ENCODE data around the gene DPH6. TPM values are rescaled to one million over a fixed set of nuclear protein-coding genes. Genes with fewer than 3 reads are reported as not detected.
"Not testable (repeated sequence)": the region's sequence is repeated elsewhere in the genome, so short reads cannot be mapped to it uniquely, and the experiment has no call there.

The DPH6 gene
- total RNA-seq (10 to 100 TPM; 10.5 to 15.1 (median 12.7) TPM), polyA plus RNA-seq (1 to 10 TPM; 2.6 to 6.3 TPM)

GRCh38 chr15:35545824-35546510 is at the start of gene DPH6:
Gene DPH6, minus strand, starts transcription at chr15:35546165. Its CDS starts 24 bp downstream, at chr15:35546141.
- Histone ChIP-seq H3K4me3 (peak within 1 kb of the TSS; percentile 68 to 78 (median 71)), H3K9me3 (no peaks in the 10 kb centered on the region), H3K27me3 (no peaks in the 10 kb centered on the region), H3K27ac (peak within 1 kb of the TSS; percentile 97 to 100 (median 99)), H3K36me3 (no peaks in the 10 kb centered on the region), H3K4me1 (peaks cover 4 to 20% (median 10%) of the 10 kb centered on the region in 3 donors)
- 0 to 1% methylated on average over 64 to 66 of the region's 66 CpGs for WGBS, 2 donors
- FAIRE-seq (no peak), ATAC-seq (peak; percentile 91 to 95 (median 91)), DNase-seq (peak; percentile 78 to 91 (median 81))
- TF ChIP-seq CTCF (IDR thresholded peaks at IDR 0.05), result no peak
- intact Hi-C loops (cut with DNase I), result no loop called here

GRCh38 chr15:35595656-35596055 is 49.7 kb upstream of the DPH6 start:
- DNase-seq (no peak), ATAC-seq (no peak), FAIRE-seq (no peak)
- intact Hi-C loops (cut with DNase I), result no loop called here
- no peaks in the 10 kb centered on the region for H3K27me3 ChIP-seq
- H3K4me3 ChIP-seq, result no peak overlapping the region
- no peaks in the 10 kb centered on the region for H3K36me3 ChIP-seq
- no peaks in the 10 kb centered on the region for H3K4me1 ChIP-seq
- no peaks in the 10 kb centered on the region for H3K9me3 ChIP-seq
- TF ChIP-seq CTCF (IDR thresholded peaks at IDR 0.05), result no peak
- 47 to 97% methylated on average over 1 of the region's 1 CpG for WGBS, 2 donors
- H3K27ac ChIP-seq, result no peak overlapping the region

- intact Hi-C loops (cut with DNase I); H3K9me3 ChIP-seq; H3K4me1 ChIP-seq; DNase-seq; FAIRE-seq; H3K27me3 ChIP-seq; H3K36me3 ChIP-seq; ATAC-seq; H3K4me3 ChIP-seq; H3K27ac ChIP-seq: not testable (repeated sequence)
- WGBS, 2 donors, result 87 to 95% methylated on average over 2 of the region's 2 CpGs
These were observed 46.0 kb upstream of the DPH6 start for GRCh38 chr15:35591987-35592386.

- WGBS, 2 donors, result 17 to 18% methylated on average over 1 of the region's 1 CpG
- ATAC-seq (peak in 2 of 4 donors; percentile 31 to 57), DNase-seq (no peak)
These were observed 38.0 kb upstream of the DPH6 start for GRCh38 chr15:35583863-35584528.

GRCh38 chr15:35580606-35581005 is 34.6 kb upstream of the DPH6 start:
- 62 to 66% methylated on average over 3 of the region's 3 CpGs for WGBS, 2 donors
- no peaks in the 10 kb centered on the region for H3K9me3 ChIP-seq
- no peaks in the 10 kb centered on the region for H3K4me1 ChIP-seq
- no peak overlapping the region for H3K4me3 ChIP-seq
- DNase-seq (no peak), ATAC-seq (no peak), FAIRE-seq (no peak)
- intact Hi-C loops (cut with DNase I), result no loop called here
- TF ChIP-seq CTCF (IDR thresholded peaks at IDR 0.05), result no peak
- H3K27ac ChIP-seq, result no peak overlapping the region
- no peaks in the 10 kb centered on the region for H3K27me3 ChIP-seq
- no peaks in the 10 kb centered on the region for H3K36me3 ChIP-seq

More at GRCh38 chr15:35583863-35584528, 38.0 kb upstream of the DPH6 start:
- Histone ChIP-seq H3K9me3 (no peaks in the 10 kb centered on the region), H3K4me1 (no peaks in the 10 kb centered on the region), H3K36me3 (no peaks in the 10 kb centered on the region), H3K27me3 (no peaks in the 10 kb centered on the region), H3K4me3 (no peak overlapping the region), H3K27ac (no peak overlapping the region)
- TF ChIP-seq CTCF (IDR thresholded peaks at IDR 0.05), result no peak
- intact Hi-C loops (cut with DNase I), result no loop called here
- no peak for FAIRE-seq
